Activated naive CD8-positive, alpha-beta T cell treated with anti-CD3 and anti-CD28 coated beads, Interleukin-2, amount 10 ng/mL, durations not matched to agents 7 days and 5 days (primary cell): ENCODE data around the gene EXOG. TPM values are rescaled to one million over a fixed set of nuclear protein-coding genes. Genes with fewer than 3 reads are reported as not detected.

ENCODE experiments used
- ATAC-seq: fragments of 150-1000 bp; cut with Tn5 transposase; one replicate; pipeline ENCODE4 v1.10.0; 2021; ENCODE audit warnings: low read depth, moderate library complexity
- POLR2A ChIA-PET: fragments of 350-600 bp; sonication (Branson Sonifier 250); formaldehyde crosslinking; loops from one replicate; lab custom pipeline; 2021; ENCODE audit warnings: antibody characterized with exemption; lab: Charles Lee
- DNase-seq: peaks from one replicate; pipeline ENCODE4 v3.0.0; 2021
- H3K27ac Mint-ChIP-seq: one replicate; pipeline ENCODE4 v1.8.0; 2022; ENCODE audit warnings: mild to moderate bottlenecking, mixed read lengths
- H3K27me3 Mint-ChIP-seq: one replicate; pipeline ENCODE4 v1.8.0; 2022; ENCODE audit warnings: mild to moderate bottlenecking, moderate library complexity, mixed read lengths
- H3K36me3 Mint-ChIP-seq: one replicate; pipeline ENCODE4 v1.8.0; 2021; ENCODE audit warnings: mild to moderate bottlenecking, mixed read lengths
- H3K4me1 Mint-ChIP-seq: one replicate; pipeline ENCODE4 v1.8.0; 2021; ENCODE audit warnings: mixed read lengths
- H3K4me3 Mint-ChIP-seq: one replicate; pipeline ENCODE4 v1.8.0; 2022; ENCODE audit warnings: mild to moderate bottlenecking, moderate library complexity, mixed read lengths
- H3K9me3 Mint-ChIP-seq: one replicate; pipeline ENCODE4 v1.8.0; 2021; ENCODE audit warnings: mixed read lengths
- total RNA-seq, 2 experiments: library from RNA; stranded (reverse); gene quantifications; one replicate each; pipeline ENCODE4 v1.2.3, GENCODE V29; 2021

Gene EXOG
- total RNA-seq: 10 to 100 TPM; 21.9 to 22.8 TPM

GRCh38 chr3:38496131-38496910 lies at the start of gene EXOG:
EXOG (plus strand) TSS chr3:38496340; CDS start chr3:38496368, 28 bp downstream.
- H3K36me3 Mint-ChIP-seq: peaks cover 7% of the 10 kb centered on the region
- peak; percentile 95 for DNase-seq
- POLR2A ChIA-PET: interaction anchor here (0.6 to 1.6 kb wide), 4 partner anchors 91 to 1968 kb away, joined by 3 to 4 read pairs (median 3); partner anchors contain the start of gene XYLB

GRCh38 chr3:38446812-38447211 lies 49.3 kb upstream of the EXOG start:
- no peaks in the 10 kb centered on the region for H3K4me1 Mint-ChIP-seq
- no peaks in the 10 kb centered on the region for H3K27me3 Mint-ChIP-seq

More at GRCh38 chr3:38496131-38496910, at the start of gene EXOG:
- H3K27me3 Mint-ChIP-seq: no peaks in the 10 kb centered on the region
- ATAC-seq: peak; percentile 95
- no peaks in the 10 kb centered on the region for H3K9me3 Mint-ChIP-seq
- peak within 1 kb of the TSS; percentile 87 for H3K27ac Mint-ChIP-seq
- H3K4me3 Mint-ChIP-seq: peak within 1 kb of the TSS; percentile 95
- H3K4me1 Mint-ChIP-seq: peaks cover 13% of the 10 kb centered on the region

GRCh38 chr3:38450853-38451252 lies 45.3 kb upstream of the EXOG start:
- DNase-seq (no peak), ATAC-seq (no peak)
- H3K4me1 Mint-ChIP-seq: peaks cover 6% of the 10 kb centered on the region
- H3K36me3 Mint-ChIP-seq: peaks cover 1% of the 10 kb centered on the region
- peaks cover 5% of the 10 kb centered on the region for H3K27me3 Mint-ChIP-seq
- POLR2A ChIA-PET: no interaction called here
- H3K27ac Mint-ChIP-seq: no peak overlapping the region
- no peak overlapping the region for H3K4me3 Mint-ChIP-seq
- H3K9me3 Mint-ChIP-seq: peaks cover 11% of the 10 kb centered on the region

More at GRCh38 chr3:38446812-38447211, 49.3 kb upstream of the EXOG start:
- H3K27ac Mint-ChIP-seq: no peak overlapping the region
- POLR2A ChIA-PET: no interaction called here
- ATAC-seq (no peak), DNase-seq (no peak)
- H3K36me3 Mint-ChIP-seq: peaks cover 1% of the 10 kb centered on the region
- H3K9me3 Mint-ChIP-seq: peaks cover 15% of the 10 kb centered on the region
- no peak overlapping the region for H3K4me3 Mint-ChIP-seq

GRCh38 chr3:38453075-38453912 lies 42.8 kb upstream of the EXOG start, which contains the start of gene ACVR2B:
ACVR2B (plus strand) TSS chr3:38453890; CDS start chr3:38454323, 433 bp downstream.
- peak; percentile 51 for ATAC-seq

GRCh38 chr3:38453913-38454177 lies 42.3 kb upstream of the EXOG start:
- no peak for DNase-seq
- Mint-ChIP-seq H3K9me3 (peaks cover 11% of the 10 kb centered on the region), H3K4me3 (peak overlapping the region; percentile 71), H3K27ac (no peak overlapping the region), H3K36me3 (peaks cover 1% of the 10 kb centered on the region), H3K4me1 (peaks cover 9% of the 10 kb centered on the region), H3K27me3 (peaks cover 5% of the 10 kb centered on the region)
- no peak for ATAC-seq
- POLR2A ChIA-PET: no interaction called here

More at GRCh38 chr3:38453075-38453912, 42.8 kb upstream of the EXOG start, which contains the start of gene ACVR2B:
- Mint-ChIP-seq H3K9me3 (peaks cover 11% of the 10 kb centered on the region), H3K27me3 (peaks cover 5% of the 10 kb centered on the region), H3K4me1 (peaks cover 9% of the 10 kb centered on the region), H3K27ac (peak within 1 kb of the TSS; percentile 88), H3K4me3 (peak within 1 kb of the TSS; percentile 98), H3K36me3 (peaks cover 1% of the 10 kb centered on the region)
- POLR2A ChIA-PET: no interaction called here
- DNase-seq: peak; percentile 83

GRCh38 chr3:38454178-38454883 lies 41.8 kb upstream of the EXOG start:
- Mint-ChIP-seq H3K4me1 (peaks cover 9% of the 10 kb centered on the region), H3K36me3 (peaks cover 1% of the 10 kb centered on the region), H3K4me3 (peak overlapping the region; percentile 98), H3K9me3 (peaks cover 11% of the 10 kb centered on the region), H3K27ac (peak overlapping the region; percentile 88), H3K27me3 (peaks cover 5% of the 10 kb centered on the region)
- ATAC-seq (peak; percentile 70), DNase-seq (peak; percentile 67)
- POLR2A ChIA-PET: interaction anchor here (1.5 to 2.3 kb wide), 2 partner anchors 108 to 289 kb away, joined by 8 to 9 read pairs; partner anchors contain the start of genes OXSR1 and XYLB

- POLR2A ChIA-PET: interaction anchor here (1.0 to 2.3 kb wide), 3 partner anchors 109 to 317 kb away, joined by 4 to 9 read pairs (median 8); partner anchors contain the start of genes MYD88, OXSR1 and XYLB
- peaks cover 5% of the 10 kb centered on the region for H3K27me3 Mint-ChIP-seq
- peak overlapping the region; percentile 98 for H3K4me3 Mint-ChIP-seq
- ATAC-seq (peak; percentile 30), DNase-seq (peak; percentile 64)
- H3K27ac Mint-ChIP-seq: peak overlapping the region; percentile 88
- peaks cover 9% of the 10 kb centered on the region for H3K4me1 Mint-ChIP-seq
- peaks cover 1% of the 10 kb centered on the region for H3K36me3 Mint-ChIP-seq
- peaks cover 8% of the 10 kb centered on the region for H3K9me3 Mint-ChIP-seq
Measured at GRCh38 chr3:38454884-38455638, 41.1 kb upstream of the EXOG start.

GRCh38 chr3:38455639-38456430 lies 40.3 kb upstream of the EXOG start:
- peaks cover 6% of the 10 kb centered on the region for H3K9me3 Mint-ChIP-seq
- DNase-seq: no peak
- H3K27ac Mint-ChIP-seq: peak overlapping the region; percentile 24
- peak overlapping the region; percentile 98 for H3K4me3 Mint-ChIP-seq
- ATAC-seq: no peak
- no peaks in the 10 kb centered on the region for H3K36me3 Mint-ChIP-seq
- peaks cover 9% of the 10 kb centered on the region for H3K4me1 Mint-ChIP-seq
- H3K27me3 Mint-ChIP-seq: peaks cover 5% of the 10 kb centered on the region
- POLR2A ChIA-PET: interaction anchor here (1.0 to 2.3 kb wide), 3 partner anchors 109 to 318 kb away, joined by 4 to 9 read pairs (median 8); partner anchors contain the start of genes MYD88, OXSR1 and XYLB

- DNase-seq (no peak), ATAC-seq (no peak)
- H3K27ac Mint-ChIP-seq: no peak overlapping the region
- no peak overlapping the region for H3K4me3 Mint-ChIP-seq
- H3K4me1 Mint-ChIP-seq: peaks cover 9% of the 10 kb centered on the region
- H3K27me3 Mint-ChIP-seq: peaks cover 6% of the 10 kb centered on the region
- no peaks in the 10 kb centered on the region for H3K9me3 Mint-ChIP-seq
- no peaks in the 10 kb centered on the region for H3K36me3 Mint-ChIP-seq
- POLR2A ChIA-PET: interaction anchor here (1.0 kb wide), 1 partner anchor 292 kb away, joined by 3 read pairs; the partner anchor contains the start of gene OXSR1
Measured at GRCh38 chr3:38457111-38458003, 38.8 kb upstream of the EXOG start.

- Mint-ChIP-seq H3K4me1 (peaks cover 7% of the 10 kb centered on the region), H3K4me3 (no peak overlapping the region), H3K9me3 (no peaks in the 10 kb centered on the region), H3K36me3 (no peaks in the 10 kb centered on the region), H3K27ac (no peak overlapping the region), H3K27me3 (peaks cover 5% of the 10 kb centered on the region)
- DNase-seq: no peak
- POLR2A ChIA-PET: no interaction called here
- no peak for ATAC-seq
Measured at GRCh38 chr3:38458796-38459498, 37.2 kb upstream of the EXOG start.
